HL-60/S4 treated with retinoic acid at 250 ng/mL for 4 days and 3 days (cell line): ENCODE data around the gene NUP107.

Source experiments
- in situ Hi-C: fragments of 300-500 bp; cut with MboI; formaldehyde crosslinking; loops from 2 replicates; pipeline ENCODE4 v1.7.0; 2022; ENCODE audit warnings: low sequenced_read_pairs

NUP107 gene

DNA sequence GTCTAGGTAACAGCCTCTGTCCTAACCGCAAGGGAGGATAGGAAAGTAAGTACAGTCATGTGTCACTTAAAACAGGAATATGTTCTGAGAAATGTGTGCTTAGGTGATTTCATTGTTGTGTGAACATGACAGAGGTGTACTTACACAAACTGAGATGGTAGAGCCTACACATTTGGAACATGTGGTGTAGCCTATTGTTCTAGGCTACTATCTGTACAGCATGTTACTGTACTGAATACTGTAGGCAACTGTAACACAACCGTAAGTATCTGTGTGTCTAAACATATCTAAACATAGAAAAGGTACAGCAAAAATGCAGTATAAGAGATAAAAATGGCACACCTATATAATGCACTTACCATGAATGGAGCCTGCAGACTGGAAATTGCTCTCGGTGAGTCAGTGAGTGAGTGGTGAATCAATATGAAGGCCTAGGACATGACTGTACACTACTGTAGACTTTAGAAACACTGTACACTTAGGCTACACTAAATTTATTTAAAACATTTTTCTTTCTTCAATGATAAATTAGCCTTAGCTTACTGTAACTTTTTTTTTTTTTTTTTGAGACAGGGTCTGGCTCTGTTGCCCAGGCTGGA lies 108.0 kb downstream of the NUP107 start:
- in situ Hi-C loops = no loop called here
